ENCODE data around the gene SSR1. TPM values are rescaled to one million over a fixed set of nuclear protein-coding genes. Genes with fewer than 3 reads are reported as not detected.

The SSR1 gene
- total RNA-seq, 3 donors from 2014 or later, result 52.2 to 53.6 (median 53.4) TPM

DNA sequence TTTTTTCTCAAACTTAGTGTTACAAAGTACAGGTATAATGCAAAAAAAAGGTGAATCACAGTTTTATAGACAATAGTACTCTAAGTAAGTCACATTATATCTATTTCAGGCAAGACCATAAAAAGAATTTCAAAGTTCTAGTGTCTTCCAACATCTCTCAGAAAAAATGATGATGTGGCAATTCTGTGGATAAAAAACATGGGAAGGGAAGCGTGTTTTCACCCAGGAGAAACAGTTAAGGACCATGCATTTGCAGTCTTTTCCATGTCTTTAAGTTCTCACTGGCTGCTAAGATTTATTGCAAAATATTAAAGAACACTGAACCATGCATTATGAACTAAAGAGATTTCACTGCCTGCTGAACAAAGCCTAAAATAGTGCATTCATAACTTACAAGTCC is 1.8 kb downstream of the SSR1 start:
- DNase-seq (ENCODE audit: low spot score in 2 of 2), result no peak
- H3K36me3 ChIP-seq, result no peaks in the 10 kb centered on the region
- intact Hi-C loops (cut with DNase I; ENCODE audit: low total_unique reads), result no loop called here
- H3K27ac ChIP-seq, result no peak overlapping the region
- TF ChIP-seq, protein P1, sequence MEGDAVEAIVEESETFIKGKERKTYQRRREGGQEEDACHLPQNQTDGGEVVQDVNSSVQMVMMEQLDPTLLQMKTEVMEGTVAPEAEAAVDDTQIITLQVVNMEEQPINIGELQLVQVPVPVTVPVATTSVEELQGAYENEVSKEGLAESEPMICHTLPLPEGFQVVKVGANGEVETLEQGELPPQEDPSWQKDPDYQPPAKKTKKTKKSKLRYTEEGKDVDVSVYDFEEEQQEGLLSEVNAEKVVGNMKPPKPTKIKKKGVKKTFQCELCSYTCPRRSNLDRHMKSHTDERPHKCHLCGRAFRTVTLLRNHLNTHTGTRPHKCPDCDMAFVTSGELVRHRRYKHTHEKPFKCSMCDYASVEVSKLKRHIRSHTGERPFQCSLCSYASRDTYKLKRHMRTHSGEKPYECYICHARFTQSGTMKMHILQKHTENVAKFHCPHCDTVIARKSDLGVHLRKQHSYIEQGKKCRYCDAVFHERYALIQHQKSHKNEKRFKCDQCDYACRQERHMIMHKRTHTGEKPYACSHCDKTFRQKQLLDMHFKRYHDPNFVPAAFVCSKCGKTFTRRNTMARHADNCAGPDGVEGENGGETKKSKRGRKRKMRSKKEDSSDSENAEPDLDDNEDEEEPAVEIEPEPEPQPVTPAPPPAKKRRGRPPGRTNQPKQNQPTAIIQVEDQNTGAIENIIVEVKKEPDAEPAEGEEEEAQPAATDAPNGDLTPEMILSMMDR (IDR thresholded peaks at IDR 0.05), result no peak
- TF ChIP-seq POLR2AphosphoS5 (IDR thresholded peaks at IDR 0.05) (no peak), POLR2A (IDR thresholded peaks at IDR 0.05) (no peak)
- no peaks in the 10 kb centered on the region for H3K27me3 ChIP-seq
- H3K4me3 ChIP-seq, result peak overlapping the region in 1 of 3 donors; percentile 92
- H3K4me1 ChIP-seq, result peaks cover 0 to 5% of the 10 kb centered on the region in 2 donors
- no peaks in the 10 kb centered on the region for H3K9me3 ChIP-seq

DNA sequence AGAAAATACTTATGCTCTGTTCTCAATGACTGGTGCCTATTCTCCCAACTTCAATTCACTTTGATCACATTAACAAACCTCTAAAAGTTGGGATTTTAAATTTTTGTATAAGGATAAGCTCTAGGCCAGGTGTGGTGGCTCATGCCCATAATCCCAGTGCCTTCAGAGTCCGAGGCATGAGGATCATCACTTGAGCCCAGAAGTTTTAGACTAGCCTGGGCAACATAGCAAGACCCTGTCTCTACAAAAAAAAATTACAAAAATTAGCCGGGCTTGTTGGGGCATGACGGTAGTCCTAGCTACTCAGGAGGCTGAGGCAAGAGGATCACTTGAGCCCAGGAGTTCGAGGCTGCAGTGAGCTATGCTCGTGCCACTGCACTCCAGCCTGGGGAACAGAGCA is 3.9 kb downstream of the SSR1 start:
- Histone ChIP-seq H3K9me3 (no peaks in the 10 kb centered on the region), H3K27me3 (no peaks in the 10 kb centered on the region), H3K27ac (no peak overlapping the region), H3K36me3 (no peaks in the 10 kb centered on the region), H3K4me1 (peaks cover 0 to 5% of the 10 kb centered on the region in 2 donors), H3K4me3 (no peak overlapping the region)
- no peak for DNase-seq (ENCODE audit: low spot score in 2 of 2)
- TF ChIP-seq, protein P1 (IDR thresholded peaks at IDR 0.05), result no peak
- TF ChIP-seq POLR2AphosphoS5 (IDR thresholded peaks at IDR 0.05) (no peak), POLR2A (IDR thresholded peaks at IDR 0.05) (no peak)
- intact Hi-C loops (cut with DNase I; ENCODE audit: low total_unique reads), result no loop called here

DNA sequence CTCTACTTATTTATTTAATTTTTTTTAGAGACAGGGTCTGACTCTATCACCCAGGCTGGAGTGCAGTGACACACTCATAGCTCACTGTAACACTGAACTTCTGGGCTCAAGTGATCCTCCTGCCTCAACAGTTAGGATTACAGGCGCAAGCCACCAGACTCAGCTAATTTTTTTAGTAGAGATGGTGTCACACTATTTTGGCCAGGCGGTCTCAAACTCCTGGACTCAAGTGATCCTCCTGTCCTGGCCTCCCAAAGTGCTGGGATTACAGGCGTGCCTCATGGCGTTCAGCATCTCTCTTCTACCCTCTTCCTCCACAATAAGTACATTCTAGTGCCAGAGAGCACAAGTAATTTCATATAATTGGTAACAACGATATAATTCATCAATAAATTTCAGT is 5.5 kb downstream of the SSR1 start:
- peaks cover 0 to 5% of the 10 kb centered on the region in 2 donors for H3K4me1 ChIP-seq
- H3K9me3 ChIP-seq, result no peaks in the 10 kb centered on the region
- H3K27me3 ChIP-seq, result no peaks in the 10 kb centered on the region
- no peak overlapping the region for H3K27ac ChIP-seq
- TF ChIP-seq, protein P1 (IDR thresholded peaks at IDR 0.05), result no peak
- TF ChIP-seq POLR2A (IDR thresholded peaks at IDR 0.05), result no peak
- no peak for TF ChIP-seq POLR2AphosphoS5 (IDR thresholded peaks at IDR 0.05)
- no peak overlapping the region for H3K4me3 ChIP-seq
- no peaks in the 10 kb centered on the region for H3K36me3 ChIP-seq
- intact Hi-C loops (cut with DNase I; ENCODE audit: low total_unique reads), result no loop called here
- DNase-seq (ENCODE audit: low spot score in 2 of 2), result no peak

DNA sequence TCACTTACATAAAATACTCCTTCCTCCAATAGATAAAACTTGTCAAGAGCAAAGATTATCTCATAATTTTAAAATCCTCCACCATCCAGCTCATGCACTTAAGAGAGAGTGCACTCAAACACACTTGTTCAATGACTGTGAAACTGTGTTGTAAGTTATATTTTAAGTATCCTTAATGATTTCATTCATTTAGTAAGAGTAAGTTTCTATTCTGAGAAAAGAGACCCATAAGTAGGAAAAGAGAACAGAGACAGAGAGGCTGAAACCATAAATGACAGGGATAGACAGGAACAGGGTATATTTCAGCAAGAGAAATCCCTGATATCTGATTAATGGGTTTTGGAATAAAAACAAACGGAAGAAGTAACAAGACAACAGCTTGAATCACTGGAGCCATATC is 8.2 kb downstream of the SSR1 start:
- Histone ChIP-seq H3K27me3 (no peaks in the 10 kb centered on the region), H3K9me3 (no peaks in the 10 kb centered on the region), H3K27ac (no peak overlapping the region), H3K4me1 (no peaks in the 10 kb centered on the region), H3K36me3 (peaks cover 3% of the 10 kb centered on the region), H3K4me3 (no peak overlapping the region)
- TF ChIP-seq POLR2AphosphoS5 (IDR thresholded peaks at IDR 0.05), result no peak
- TF ChIP-seq, protein P1 (IDR thresholded peaks at IDR 0.05), result no peak
- DNase-seq (ENCODE audit: low spot score in 2 of 2), result no peak
- intact Hi-C loops (cut with DNase I; ENCODE audit: low total_unique reads), result no loop called here

DNA sequence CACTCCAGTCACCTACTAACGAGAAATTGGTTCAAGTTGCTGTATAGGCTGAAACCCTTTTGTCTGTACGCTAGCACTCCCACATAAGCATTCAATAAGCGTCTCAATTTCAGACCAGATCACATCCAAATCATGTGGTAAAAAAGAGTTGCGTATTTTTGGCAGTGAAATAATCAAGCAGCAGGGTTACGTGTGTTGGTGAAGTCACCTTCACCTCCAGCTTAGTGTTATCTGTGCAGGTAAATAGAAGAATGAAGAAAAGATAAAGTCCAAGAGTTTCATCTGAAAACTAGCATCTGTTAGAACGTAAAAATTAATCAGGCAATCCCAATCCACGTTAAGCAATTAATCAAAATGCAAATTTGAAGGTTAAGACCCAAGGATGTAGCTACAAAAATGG is 11.3 kb downstream of the SSR1 start:
- H3K4me3 ChIP-seq, result no peak overlapping the region
- TF ChIP-seq, protein P1 (IDR thresholded peaks at IDR 0.05), result no peak
- TF ChIP-seq POLR2A (IDR thresholded peaks at IDR 0.05) (no peak), POLR2AphosphoS5 (IDR thresholded peaks at IDR 0.05) (no peak)
- intact Hi-C loops (cut with DNase I; ENCODE audit: low total_unique reads), result no loop called here
- no peaks in the 10 kb centered on the region for H3K4me1 ChIP-seq
- H3K27me3 ChIP-seq, result no peaks in the 10 kb centered on the region
- H3K27ac ChIP-seq, result no peak overlapping the region
- H3K36me3 ChIP-seq, result peaks cover 3% of the 10 kb centered on the region
- H3K9me3 ChIP-seq, result no peaks in the 10 kb centered on the region
- DNase-seq (ENCODE audit: low spot score in 2 of 2), result no peak

All from breast epithelium (tissue), 4 donors.